Measurements from ENCODE around the gene RBMS1. TPM values are rescaled to one million over a fixed set of nuclear protein-coding genes. Genes with fewer than 3 reads are reported as not detected.

Gene RBMS1
- total and polyA plus RNA-seq, 2 experiments from 2014 or later: 55.5 to 94.8 TPM

DNA sequence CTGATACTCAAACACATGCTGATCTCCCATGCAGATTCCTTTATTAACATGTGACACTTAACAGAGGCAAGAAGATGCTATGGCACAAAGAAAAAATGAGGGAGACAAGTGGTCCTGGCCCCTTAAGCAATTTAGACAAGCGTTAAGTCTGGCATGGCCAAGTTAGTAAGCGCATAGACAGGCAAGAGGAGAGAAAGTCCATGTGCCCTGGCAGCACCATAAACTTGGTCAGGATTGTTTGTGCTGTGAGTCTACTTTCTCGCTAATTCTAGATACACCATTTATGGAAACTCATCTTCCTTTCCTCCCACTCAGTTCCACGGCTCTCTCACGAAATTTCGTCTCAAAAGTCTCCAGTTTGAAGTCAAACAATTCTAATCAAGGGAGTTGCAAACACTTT lies 138.9 kb downstream of the RBMS1 start:
- Mint-ChIP-seq H3K36me3 (ENCODE audit: low read depth) (peaks cover 6% of the 10 kb centered on the region; the same call in 1 of the 3 replicates), H3K4me1 (peaks cover 36% of the 10 kb centered on the region), H3K27me3 (ENCODE audit: insufficient read depth, low read depth, poor library complexity) (no peaks in the 10 kb centered on the region), H3K27ac (no peak overlapping the region), H3K4me3 (no peak overlapping the region), H3K9me3 (no peaks in the 10 kb centered on the region; the same call in 2 of the 3 replicates)
- Histone ChIP-seq H3K4me1 (ENCODE audit: insufficient read depth) (peaks cover 17% of the 10 kb centered on the region), H3K4me2 (no peak overlapping the region), H3K27ac (ENCODE audit: low read depth) (no peak overlapping the region), H2AFZ (no peak overlapping the region), H3K9me2 (ENCODE audit: insufficient read depth) (no peaks in the 10 kb centered on the region), H3K79me2 (replicated peaks; ENCODE audit: insufficient read depth) (peaks cover 75% of the 10 kb centered on the region), H4K20me1 (replicated peaks; ENCODE audit: insufficient read depth) (0 out of 2 replicates have a peak, but pooled peaks cover 4% of the 10 kb centered on the region), H3F3A (replicated peaks; ENCODE audit: low read depth) (no peaks in the 10 kb centered on the region), H3K36me3 (ENCODE audit: insufficient read depth) (no peaks in the 10 kb centered on the region), H3K4me3 (no peak overlapping the region), H3K27me3 (ENCODE audit: insufficient read depth) (no peaks in the 10 kb centered on the region)
- ATAC-seq: no peak
- DNase-seq (ENCODE audit: low spot score): no peak
- TF ChIP-seq, protein P1, sequence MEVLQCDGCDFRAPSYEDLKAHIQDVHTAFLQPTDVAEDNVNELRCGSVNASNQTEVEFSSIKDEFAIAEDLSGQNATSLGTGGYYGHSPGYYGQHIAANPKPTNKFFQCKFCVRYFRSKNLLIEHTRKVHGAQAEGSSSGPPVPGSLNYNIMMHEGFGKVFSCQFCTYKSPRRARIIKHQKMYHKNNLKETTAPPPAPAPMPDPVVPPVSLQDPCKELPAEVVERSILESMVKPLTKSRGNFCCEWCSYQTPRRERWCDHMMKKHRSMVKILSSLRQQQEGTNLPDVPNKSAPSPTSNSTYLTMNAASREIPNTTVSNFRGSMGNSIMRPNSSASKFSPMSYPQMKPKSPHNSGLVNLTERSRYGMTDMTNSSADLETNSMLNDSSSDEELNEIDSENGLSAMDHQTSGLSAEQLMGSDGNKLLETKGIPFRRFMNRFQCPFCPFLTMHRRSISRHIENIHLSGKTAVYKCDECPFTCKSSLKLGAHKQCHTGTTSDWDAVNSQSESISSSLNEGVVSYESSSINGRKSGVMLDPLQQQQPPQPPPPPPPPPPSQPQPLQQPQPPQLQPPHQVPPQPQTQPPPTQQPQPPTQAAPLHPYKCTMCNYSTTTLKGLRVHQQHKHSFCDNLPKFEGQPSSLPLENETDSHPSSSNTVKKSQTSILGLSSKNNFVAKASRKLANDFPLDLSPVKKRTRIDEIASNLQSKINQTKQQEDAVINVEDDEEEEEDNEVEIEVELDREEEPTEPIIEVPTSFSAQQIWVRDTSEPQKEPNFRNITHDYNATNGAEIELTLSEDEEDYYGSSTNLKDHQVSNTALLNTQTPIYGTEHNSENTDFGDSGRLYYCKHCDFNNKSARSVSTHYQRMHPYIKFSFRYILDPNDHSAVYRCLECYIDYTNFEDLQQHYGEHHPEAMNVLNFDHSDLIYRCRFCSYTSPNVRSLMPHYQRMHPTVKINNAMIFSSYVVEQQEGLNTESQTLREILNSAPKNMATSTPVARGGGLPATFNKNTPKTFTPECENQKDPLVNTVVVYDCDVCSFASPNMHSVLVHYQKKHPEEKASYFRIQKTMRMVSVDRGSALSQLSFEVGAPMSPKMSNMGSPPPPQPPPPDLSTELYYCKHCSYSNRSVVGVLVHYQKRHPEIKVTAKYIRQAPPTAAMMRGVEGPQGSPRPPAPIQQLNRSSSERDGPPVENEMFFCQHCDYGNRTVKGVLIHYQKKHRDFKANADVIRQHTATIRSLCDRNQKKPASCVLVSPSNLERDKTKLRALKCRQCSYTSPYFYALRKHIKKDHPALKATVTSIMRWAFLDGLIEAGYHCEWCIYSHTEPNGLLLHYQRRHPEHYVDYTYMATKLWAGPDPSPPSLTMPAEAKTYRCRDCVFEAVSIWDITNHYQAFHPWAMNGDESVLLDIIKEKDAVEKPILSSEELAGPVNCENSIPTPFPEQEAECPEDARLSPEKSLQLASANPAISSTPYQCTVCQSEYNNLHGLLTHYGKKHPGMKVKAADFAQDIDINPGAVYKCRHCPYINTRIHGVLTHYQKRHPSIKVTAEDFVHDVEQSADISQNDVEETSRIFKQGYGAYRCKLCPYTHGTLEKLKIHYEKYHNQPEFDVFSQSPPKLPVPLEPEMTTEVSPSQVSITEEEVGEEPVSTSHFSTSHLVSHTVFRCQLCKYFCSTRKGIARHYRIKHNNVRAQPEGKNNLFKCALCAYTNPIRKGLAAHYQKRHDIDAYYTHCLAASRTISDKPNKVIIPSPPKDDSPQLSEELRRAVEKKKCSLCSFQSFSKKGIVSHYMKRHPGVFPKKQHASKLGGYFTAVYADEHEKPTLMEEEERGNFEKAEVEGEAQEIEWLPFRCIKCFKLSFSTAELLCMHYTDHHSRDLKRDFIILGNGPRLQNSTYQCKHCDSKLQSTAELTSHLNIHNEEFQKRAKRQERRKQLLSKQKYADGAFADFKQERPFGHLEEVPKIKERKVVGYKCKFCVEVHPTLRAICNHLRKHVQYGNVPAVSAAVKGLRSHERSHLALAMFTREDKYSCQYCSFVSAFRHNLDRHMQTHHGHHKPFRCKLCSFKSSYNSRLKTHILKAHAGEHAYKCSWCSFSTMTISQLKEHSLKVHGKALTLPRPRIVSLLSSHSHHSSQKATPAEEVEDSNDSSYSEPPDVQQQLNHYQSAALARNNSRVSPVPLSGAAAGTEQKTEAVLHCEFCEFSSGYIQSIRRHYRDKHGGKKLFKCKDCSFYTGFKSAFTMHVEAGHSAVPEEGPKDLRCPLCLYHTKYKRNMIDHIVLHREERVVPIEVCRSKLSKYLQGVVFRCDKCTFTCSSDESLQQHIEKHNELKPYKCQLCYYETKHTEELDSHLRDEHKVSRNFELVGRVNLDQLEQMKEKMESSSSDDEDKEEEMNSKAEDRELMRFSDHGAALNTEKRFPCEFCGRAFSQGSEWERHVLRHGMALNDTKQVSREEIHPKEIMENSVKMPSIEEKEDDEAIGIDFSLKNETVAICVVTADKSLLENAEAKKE (CRISPR knock-in tag; IDR thresholded peaks at IDR 0.05): no peak
- no peak for TF ChIP-seq CREB1 (CRISPR knock-in tag; IDR thresholded peaks at IDR 0.05; ENCODE audit: low read depth)
- TF ChIP-seq JUNB (IDR thresholded peaks at IDR 0.05; ENCODE audit: unreplicated experiment): no peak
- no peak for TF ChIP-seq CTCF (conservative IDR thresholded peaks at IDR 0.05; ENCODE audit: low read depth in 2 of 2)
- no peak for TF ChIP-seq ETS1 (IDR thresholded peaks at IDR 0.05)
- no peak for TF ChIP-seq POLR2AphosphoS5 (IDR thresholded peaks at IDR 0.05; ENCODE audit: low read depth)
- TF ChIP-seq NANOG (IDR thresholded peaks at IDR 0.05; ENCODE audit: borderline replicate concordance): no peak
- TF ChIP-seq STAT1 (IDR thresholded peaks at IDR 0.05; ENCODE audit: unreplicated experiment): no peak
- no peak for TF ChIP-seq ZNF114 (CRISPR knock-in tag; IDR thresholded peaks at IDR 0.05)
- no peak for TF ChIP-seq ZNF331 (CRISPR knock-in tag; IDR thresholded peaks at IDR 0.05; ENCODE audit: low read depth)
- TF ChIP-seq REST (IDR thresholded peaks at IDR 0.05; ENCODE audit: unreplicated experiment): no peak
- no peak for TF ChIP-seq EZH2phosphoT487 (IDR thresholded peaks at IDR 0.05; ENCODE audit: unreplicated experiment)
- TF ChIP-seq EZH2 (IDR thresholded peaks at IDR 0.05; ENCODE audit: low read depth, unreplicated experiment): no peak

Data from GM23338 (cell line).